ENCODE data around the gene CARS2.

DNA sequence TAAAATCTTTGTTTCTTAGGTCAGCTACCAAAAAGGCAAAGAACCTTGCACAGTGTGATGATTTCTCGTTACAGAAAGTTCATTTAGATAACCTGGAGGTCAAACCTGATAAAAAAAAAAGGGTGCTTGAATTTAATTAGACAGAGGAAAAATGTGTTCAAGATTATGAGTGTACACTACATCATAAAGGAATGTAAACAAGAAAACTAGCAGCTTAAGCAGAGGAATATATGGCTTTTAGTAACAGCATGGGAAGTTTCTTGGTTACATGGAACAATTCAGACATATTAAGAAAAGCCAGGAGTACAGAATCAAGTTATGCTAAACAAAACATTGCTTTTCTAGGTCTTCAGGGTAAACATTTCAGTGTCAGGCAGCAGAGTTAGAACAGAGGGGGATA, 40.5 kb upstream of the CARS2 start:
- TF ChIP-seq POLR2A (IDR thresholded peaks at IDR 0.05; ENCODE audit: low read length) (no peak), CTCF (IDR thresholded peaks at IDR 0.05) (no peak), EHMT2 (IDR thresholded peaks at IDR 0.05; ENCODE audit: low read depth) (no peak), EHF (CRISPR knock-in tag; IDR thresholded peaks at IDR 0.05) (no peak), REST (IDR thresholded peaks at IDR 0.05) (no peak), RAD21 (conservative IDR thresholded peaks at IDR 0.05 in 1 of 2, IDR thresholded peaks at IDR 0.05 in 1 of 2) (no peak), MYC (IDR thresholded peaks at IDR 0.05; ENCODE audit: borderline replicate concordance, low read length) (no peak), MAX (IDR thresholded peaks at IDR 0.05) (no peak), ESRRA (IDR thresholded peaks at IDR 0.05; ENCODE audit: borderline replicate concordance, low read length) (no peak), EP300 (IDR thresholded peaks at IDR 0.05) (no peak)
